Activated CD4-positive, CD25-positive, alpha-beta regulatory T cell treated with anti-CD3 and anti-CD28 coated beads, Interleukin-2, amount 50 U/mL, for 72 hours (primary cell): ENCODE results near the gene RUNX2.
"Not testable (repeated sequence)": the region's sequence is repeated elsewhere in the genome, so short reads cannot be mapped to it uniquely, and the experiment has no call there.

Source experiments
- DNase-seq: peaks from one replicate; pipeline ENCODE4 v3.0.0; 2021

Gene RUNX2

GRCh38 chr6:45462190-45463134 lies 134.3 kb downstream of the RUNX2 start:
- DNase-seq = no peak

DNA sequence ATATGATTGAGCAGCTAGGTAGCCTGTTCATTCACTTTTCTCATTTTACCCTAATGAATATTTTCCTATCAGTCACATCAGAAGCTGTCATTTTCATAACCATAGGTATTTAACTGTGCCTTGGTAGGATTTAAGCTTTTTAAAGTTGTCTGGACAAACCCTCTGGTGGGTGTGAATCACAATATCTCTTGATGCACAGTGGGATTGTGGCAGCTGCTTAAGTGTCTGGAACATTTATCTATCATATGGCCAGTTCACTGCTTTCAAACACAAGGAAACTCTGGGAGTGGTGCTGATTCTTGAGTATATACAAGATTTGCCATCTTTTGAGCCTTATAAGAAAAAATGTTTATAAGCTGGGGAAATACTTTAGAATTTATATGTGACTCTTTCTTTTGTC lies 136.6 kb downstream of the RUNX2 start:
- DNase-seq = no peak

GRCh38 chr6:45466686-45467085 lies 138.6 kb downstream of the RUNX2 start:
- no peak for DNase-seq

DNA sequence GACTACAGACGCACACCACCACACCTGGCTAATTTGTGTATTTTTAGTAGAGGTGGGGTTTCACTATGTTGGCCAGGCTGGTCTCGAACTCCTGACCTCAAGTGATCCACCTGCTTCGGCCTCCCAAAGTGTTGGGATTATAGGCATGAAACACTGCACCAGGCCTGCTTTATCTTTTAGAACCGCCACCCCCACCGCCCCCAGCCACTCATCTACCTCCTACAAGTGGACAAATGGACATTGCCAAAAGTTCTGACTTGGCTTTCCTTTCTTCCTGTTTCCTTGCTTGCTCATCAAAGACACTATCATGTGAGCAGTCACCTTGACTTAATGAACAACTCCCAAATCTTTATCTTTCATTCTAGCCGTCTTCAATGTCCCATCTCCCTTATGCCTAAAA lies 139.3 kb downstream of the RUNX2 start:
- not testable (repeated sequence) for DNase-seq

GRCh38 chr6:45467853-45468252 lies 139.7 kb downstream of the RUNX2 start:
- no peak for DNase-seq

DNA sequence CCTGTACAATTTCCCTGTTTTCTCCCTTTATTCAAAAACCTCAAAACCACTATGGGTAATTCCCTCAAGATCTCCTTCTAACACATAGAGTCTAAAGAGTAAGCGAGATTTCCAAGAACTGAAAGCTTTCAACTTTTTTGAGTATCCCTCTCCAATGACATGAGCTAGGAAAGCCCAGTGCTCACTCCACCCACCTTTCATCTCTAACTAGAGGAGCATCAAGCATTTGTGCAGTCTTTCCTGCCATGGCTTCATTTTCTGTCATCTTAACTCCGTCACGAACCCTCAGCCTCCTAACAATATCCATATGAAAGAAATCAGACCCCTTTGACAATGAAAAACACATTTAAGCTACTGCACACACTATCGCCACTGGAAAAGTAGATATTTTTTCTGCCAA lies 141.5 kb downstream of the RUNX2 start:
- DNase-seq = no peak

DNA sequence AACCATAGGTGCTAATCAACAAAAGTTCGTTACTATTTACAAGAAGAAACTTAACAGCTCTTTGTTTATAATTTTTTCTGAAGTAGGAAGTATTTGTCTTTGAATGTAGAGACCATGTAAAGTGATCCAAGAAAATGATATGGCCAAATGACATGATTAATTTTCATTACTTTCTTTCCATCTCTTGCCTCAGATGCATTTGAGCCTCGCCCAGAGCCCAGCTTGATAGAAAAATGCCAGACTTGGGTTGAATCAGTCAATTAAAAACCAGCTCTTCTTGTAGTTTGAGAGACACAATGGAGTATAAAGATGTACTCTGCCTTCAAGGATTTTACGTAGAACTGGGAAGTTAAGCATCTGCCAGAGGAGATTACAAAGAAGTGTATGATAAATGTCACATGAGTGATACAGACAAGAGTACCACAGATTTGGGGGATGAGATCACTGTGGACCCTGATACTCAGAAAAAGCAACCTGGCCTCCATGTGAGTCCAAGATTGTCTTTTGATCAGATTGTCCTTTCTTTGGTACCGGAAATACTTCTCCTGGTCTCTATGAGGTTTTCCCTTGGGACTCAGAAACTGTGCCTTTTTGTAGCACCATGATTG lies 142.1 kb downstream of the RUNX2 start:
- DNase-seq = no peak

- no peak for DNase-seq
Observed at GRCh38 chr6:45472382-45472781, 144.3 kb downstream of the RUNX2 start.

- no peak for DNase-seq
Observed at GRCh38 chr6:45473121-45473993, 145.2 kb downstream of the RUNX2 start.

DNA sequence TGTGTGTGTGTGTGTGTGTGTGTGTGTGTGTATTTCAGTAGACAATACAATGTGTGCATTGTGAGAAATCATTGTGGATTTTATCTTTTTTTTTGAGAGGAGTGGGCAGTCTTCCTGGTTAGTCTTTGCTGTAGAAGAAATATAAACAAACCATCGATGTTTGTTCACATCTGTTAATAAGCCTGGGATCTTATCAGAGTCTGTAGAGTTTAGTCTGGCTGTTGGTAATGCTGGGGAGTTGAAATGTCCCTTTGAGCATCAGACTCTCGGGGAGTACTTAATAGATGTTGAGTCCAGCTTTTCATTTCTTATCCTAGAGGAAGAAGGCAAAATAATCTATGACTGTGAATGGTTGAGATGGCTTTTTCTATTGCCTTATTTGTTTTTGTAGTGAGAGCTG lies 146.2 kb downstream of the RUNX2 start:
- no peak for DNase-seq

DNA sequence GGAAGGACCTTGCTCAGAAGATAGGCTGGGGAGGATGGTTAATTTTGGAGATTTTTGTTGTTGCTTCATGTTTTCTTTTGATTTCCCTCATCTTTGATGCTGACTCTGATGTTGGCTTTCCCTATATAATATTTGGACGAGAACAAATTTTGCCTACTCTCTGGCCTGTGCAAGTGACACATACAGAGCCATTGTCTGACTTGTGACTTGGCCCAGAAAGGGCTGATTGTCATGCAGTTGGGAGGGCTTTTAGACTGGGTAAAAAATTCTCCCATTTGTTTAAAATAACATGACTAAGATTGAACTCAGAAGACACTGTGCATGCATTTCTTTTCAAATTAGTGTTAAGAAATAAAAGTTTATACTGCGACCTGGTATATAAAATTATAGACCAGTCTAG lies 148.2 kb downstream of the RUNX2 start:
- no peak for DNase-seq

DNA sequence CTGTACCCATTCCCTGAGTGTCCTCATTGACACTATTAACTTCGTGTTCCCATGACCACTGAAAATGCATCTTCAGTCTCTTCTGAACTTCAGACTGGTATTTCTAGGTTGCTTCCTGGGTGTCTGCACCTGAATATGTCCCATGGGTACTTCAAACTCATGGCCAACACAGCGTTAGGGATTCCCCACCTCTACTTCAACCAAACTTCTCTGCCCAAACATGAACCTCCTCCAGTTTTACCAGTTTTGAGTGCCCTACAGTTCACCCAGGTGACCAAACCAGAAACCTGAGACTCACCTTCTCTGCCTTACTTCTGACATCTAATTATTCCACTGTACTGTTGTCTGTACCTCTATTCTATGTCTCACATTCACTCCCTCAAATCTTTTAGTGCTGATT lies 149.1 kb downstream of the RUNX2 start:
- DNase-seq = no peak

DNA sequence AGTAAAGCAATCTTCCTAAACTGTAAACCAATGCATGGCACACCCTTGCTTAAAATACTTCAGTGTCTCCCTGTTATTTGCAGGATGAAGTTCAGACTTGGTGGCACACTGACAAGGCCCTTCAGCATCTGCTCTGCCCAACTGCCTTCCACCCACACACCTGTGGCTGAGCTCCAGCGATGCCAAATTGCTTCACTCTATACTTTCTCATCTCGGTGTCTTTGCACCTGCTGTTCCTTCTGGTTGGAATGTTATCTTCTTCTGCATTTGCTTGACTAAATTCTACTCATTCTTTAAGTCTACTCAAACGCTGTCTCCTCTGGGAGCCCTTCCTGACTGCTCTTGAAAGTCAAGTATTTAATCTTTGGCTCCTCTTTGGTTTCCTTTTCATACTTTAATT lies 149.7 kb downstream of the RUNX2 start:
- no peak for DNase-seq

GRCh38 chr6:45478240-45478639 lies 150.1 kb downstream of the RUNX2 start:
- DNase-seq = no peak

DNA sequence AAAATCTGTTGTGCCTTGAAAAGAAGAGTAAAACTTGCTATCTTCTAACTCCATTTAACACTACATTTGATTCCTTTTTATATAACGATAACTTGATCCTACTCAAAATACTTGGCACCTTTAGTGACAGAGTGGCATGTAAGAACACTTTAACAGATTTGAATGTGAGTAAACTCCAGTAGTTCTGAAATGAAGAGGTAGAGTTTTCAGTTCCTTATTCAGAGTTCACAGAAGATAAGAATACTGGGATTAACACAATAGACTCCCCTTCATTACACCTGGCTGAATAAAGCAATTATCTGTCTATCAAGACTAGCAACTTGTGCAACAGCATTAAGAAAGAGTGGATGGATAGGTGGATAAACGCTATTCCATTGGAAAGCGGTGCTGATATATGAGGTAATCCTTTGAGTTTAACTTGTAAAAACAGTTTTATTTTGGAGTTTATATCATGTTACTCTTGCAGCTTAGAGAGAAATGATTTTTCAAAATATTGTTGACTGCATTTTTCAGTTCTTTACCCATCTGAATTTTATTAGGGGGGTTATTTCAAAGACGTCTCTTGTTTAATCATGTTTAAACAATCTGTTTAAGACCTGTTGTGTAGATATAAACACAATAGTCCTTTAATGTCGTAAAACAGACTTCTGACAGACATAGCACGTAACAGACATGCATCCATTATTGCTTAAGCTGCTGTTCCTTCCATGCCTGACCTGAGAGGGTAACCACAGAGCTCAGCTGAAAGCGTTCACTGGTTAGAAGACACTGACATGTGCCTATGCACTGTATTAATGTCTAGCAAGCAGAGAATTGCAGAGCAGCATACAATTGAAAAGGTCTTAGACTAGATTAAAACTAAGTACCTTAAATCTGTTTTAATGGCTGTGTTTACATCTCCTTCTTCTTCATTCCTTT lies 152.0 kb downstream of the RUNX2 start:
- DNase-seq = no peak

- DNase-seq = no peak
Observed at GRCh38 chr6:45480752-45481415, 152.8 kb downstream of the RUNX2 start.

- DNase-seq = no peak
Observed at GRCh38 chr6:45483021-45483420, 154.9 kb downstream of the RUNX2 start.

DNA sequence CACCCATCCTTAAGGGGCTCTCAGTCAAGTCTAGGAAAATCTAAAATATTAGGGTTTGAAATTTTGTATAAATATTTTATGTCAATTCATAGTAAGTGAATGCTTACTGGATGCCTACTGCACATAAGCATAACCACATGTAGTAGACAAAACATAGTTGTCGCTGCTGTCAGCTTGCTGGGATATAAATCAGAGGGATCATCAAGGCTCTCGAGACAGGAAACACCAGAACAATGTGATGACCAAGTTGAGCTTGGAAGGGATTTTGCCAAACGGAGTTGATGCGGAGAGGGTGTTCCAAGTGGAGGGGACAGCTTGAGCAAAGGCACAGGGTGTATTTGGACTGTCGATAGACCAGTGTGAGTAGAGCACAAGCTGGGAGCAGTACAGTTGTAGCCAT lies 155.4 kb downstream of the RUNX2 start:
- no peak for DNase-seq

DNA sequence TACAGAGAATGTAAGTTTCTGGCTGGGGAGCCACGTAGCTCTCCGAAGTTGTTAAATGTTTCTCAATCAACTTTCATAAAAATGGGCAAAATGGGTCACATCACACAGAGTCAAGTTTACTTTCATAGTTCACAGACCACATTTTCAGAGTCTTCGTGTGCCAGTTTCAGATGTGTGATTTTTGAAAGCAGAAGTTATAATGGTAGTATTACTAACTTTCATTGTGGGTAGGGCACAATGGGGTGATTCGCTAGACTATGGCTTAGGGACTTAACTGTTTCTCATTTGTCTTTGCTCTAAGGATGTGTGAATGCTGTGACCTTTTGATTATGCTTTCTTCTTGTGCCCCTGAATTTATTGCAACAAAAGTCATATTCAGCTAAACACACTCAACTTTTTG lies 158.6 kb downstream of the RUNX2 start:
- no peak for DNase-seq

DNA sequence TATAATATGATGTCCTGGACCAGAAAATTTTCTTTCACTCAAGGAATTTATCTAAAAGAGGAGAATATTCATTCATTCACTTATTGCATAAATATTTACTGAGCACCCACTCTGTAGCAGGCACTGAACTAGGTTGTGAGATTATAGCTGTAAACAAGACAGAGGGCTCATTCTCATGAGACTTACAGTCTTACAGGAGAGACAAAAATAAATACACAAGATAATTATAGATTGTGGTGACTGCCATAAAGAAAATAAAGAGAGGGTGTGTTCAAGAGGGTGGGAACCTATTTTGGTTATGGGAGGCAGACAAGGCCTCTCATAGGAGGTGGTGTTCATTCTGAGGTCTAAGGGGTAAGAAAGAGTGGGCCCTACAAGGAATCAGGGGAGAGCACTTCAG lies 159.5 kb downstream of the RUNX2 start:
- DNase-seq = no peak

GRCh38 chr6:45488269-45488668 lies 160.1 kb downstream of the RUNX2 start:
- no peak for DNase-seq

GRCh38 chr6:45488889-45489288 lies 160.8 kb downstream of the RUNX2 start:
- no peak for DNase-seq
